Esophagus muscularis mucosa (tissue), 4 donors: Measurements from ENCODE around the gene GMDS. TPM values are rescaled to one million over a fixed set of nuclear protein-coding genes. Genes with fewer than 3 reads are reported as not detected.

Experiments
- DNase-seq: peaks from one replicate; pipeline ENCODE4 v3.0.0-alpha.2; 2017; ENCODE audit errors: extremely low spot score
- H3K27ac ChIP-seq, 4 donors: fragments of 200-600 bp; sonication (generic); replicated peaks in 1 of 4; 1 replicate in 3 of 4; 2 replicates in 1 of 4; pipeline ENCODE4 v1.5.1; 2016 to 2019; ENCODE audit warnings: mild to moderate bottlenecking in 1 of 4
- H3K27me3 ChIP-seq, 4 donors: fragments of 200-600 bp; sonication (generic); one replicate each; pipeline versions ENCODE4 v1.5.1 to v1.6.0; 2016 to 2019
- H3K36me3 ChIP-seq, 4 donors: fragments of 200-600 bp; sonication (generic); one replicate each; pipeline ENCODE4 v1.5.1; 2016 to 2019
- H3K4me1 ChIP-seq, 4 donors: fragments of 200-600 bp; sonication (generic); one replicate each; pipeline ENCODE4 v1.5.1; 2016 to 2019
- H3K4me3 ChIP-seq, 4 donors: fragments of 200-600 bp; sonication (generic); 1 replicate in 2 of 4; 2 replicates in 2 of 4; pipeline ENCODE4 v1.5.1; 2016 to 2019; ENCODE audit warnings: mild to moderate bottlenecking in 4 of 4, moderate library complexity in 1 of 4
- H3K9me3 ChIP-seq, 4 donors: fragments of 200-600 bp; sonication (generic); 1 replicate in 3 of 4; 2 replicates in 1 of 4; pipeline ENCODE4 v1.5.1; 2016 to 2019
- EP300 ChIP-seq: sonication (generic); formaldehyde crosslinking; IDR thresholded peaks from one replicate; pipeline ENCODE4 v1.6.1; 2017; ENCODE audit warnings: antibody characterized with exemption
- POLR2A ChIP-seq: fragments of 450-650 bp; IDR thresholded peaks from one replicate; pipeline ENCODE4 v1.6.1; 2017; ENCODE audit warnings: antibody characterized with exemption, moderate library complexity, mild to moderate bottlenecking, low read depth
- POLR2AphosphoS5 ChIP-seq, 2 donors: sonication (generic); formaldehyde crosslinking; IDR thresholded peaks; one replicate each; pipeline ENCODE4 v1.6.1; 2017; ENCODE audit warnings: antibody characterized with exemption in 2 of 2
- WGBS: methylation state at CpG from one replicate; pipeline ENCODE4 v1.1.5; 2018; 5-methylcytosine and 5-hydroxymethylcytosine counted together
- intact Hi-C: fragments of 100-400 bp; cut with DNase I; formaldehyde crosslinking; loops from one replicate; pipeline ENCODE4 v1.15.1; 2023
- total RNA-seq, 4 donors: library from RNA; depleted of rRNA; stranded (reverse); fragments of >200 nt; gene quantifications; one replicate each; pipeline versions ENCODE4 v1.1.0 to v1.2.1, GENCODE V29; 2016
- TF ChIP-seq, protein P1 (sequence below), 3 experiments: fragments of 200-600 bp in 2 of 3; fragments of 450-650 bp in 1 of 3; sonication (generic) in 2 of 3; IDR thresholded peaks; one replicate each; pipeline ENCODE4 v1.5.1; 2017 to 2019; ENCODE audit warnings: antibody characterized with exemption in 3 of 3, mild to moderate bottlenecking in 2 of 3, moderate library complexity in 1 of 3

GMDS gene
- total RNA-seq, 4 donors from 2014 or later = 3.6 to 14.1 (median 6.0) TPM

DNA sequence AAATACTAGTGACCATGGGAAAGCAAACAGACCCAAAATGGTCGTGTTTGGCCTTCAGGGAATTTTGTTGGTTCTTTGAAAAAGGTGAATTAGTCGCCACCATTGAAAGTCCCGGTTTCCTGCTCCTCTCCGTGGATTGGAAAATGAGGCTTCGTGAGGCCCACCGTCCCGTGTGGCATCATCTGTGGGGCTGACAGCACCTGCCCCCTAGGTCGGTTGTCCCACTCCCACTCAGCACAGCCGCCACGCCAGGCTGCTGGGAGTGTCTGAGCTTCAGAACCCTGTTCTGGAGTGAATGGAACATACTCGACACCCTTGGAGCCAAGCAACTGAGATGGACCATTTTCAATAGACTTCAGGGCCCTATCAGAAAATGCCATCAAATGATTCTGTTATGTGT, 668.7 kb downstream of the GMDS start:
- DNase-seq = peak; percentile 66
- peaks cover 0 to 31% (median 24%) of the 10 kb centered on the region in 4 donors for H3K4me1 ChIP-seq
- H3K27me3 ChIP-seq = no peaks in the 10 kb centered on the region
- no peaks in the 10 kb centered on the region for H3K36me3 ChIP-seq
- no peak overlapping the region for H3K4me3 ChIP-seq
- H3K9me3 ChIP-seq = peaks cover 0 to 4% (median under 1%) of the 10 kb centered on the region in 4 donors
- no peak overlapping the region for H3K27ac ChIP-seq
- 95% methylated on average over 11 of the region's 11 CpGs for WGBS
- intact Hi-C loops = no loop called here
- TF ChIP-seq EP300 = no peak
- TF ChIP-seq, protein P1, sequence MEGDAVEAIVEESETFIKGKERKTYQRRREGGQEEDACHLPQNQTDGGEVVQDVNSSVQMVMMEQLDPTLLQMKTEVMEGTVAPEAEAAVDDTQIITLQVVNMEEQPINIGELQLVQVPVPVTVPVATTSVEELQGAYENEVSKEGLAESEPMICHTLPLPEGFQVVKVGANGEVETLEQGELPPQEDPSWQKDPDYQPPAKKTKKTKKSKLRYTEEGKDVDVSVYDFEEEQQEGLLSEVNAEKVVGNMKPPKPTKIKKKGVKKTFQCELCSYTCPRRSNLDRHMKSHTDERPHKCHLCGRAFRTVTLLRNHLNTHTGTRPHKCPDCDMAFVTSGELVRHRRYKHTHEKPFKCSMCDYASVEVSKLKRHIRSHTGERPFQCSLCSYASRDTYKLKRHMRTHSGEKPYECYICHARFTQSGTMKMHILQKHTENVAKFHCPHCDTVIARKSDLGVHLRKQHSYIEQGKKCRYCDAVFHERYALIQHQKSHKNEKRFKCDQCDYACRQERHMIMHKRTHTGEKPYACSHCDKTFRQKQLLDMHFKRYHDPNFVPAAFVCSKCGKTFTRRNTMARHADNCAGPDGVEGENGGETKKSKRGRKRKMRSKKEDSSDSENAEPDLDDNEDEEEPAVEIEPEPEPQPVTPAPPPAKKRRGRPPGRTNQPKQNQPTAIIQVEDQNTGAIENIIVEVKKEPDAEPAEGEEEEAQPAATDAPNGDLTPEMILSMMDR (IDR thresholded peaks at IDR 0.05) = no peak
- no peak for TF ChIP-seq POLR2AphosphoS5 (IDR thresholded peaks at IDR 0.05)
- no peak for TF ChIP-seq POLR2A

DNA sequence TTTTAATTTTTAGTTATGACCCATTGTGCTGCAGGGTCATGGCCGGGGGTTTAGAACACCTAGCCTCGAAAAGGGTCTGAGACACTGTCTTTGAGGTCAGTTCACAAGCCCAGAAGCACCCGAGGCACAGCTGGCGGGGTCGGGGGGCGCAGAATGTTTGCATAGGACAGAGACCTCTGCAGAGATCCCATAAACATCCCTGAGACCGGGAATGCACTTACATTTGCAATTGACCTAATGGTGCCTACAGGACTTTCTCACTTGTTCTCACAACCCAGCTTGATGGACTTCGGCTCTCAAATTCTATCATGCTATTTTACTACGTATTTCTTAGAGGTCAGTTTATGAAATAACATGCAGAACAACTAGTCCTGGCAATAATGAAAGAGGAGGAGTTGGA, 669.2 kb downstream of the GMDS start:
- TF ChIP-seq POLR2A (no peak), EP300 (no peak), POLR2AphosphoS5 (IDR thresholded peaks at IDR 0.05) (no peak)
- TF ChIP-seq, protein P1 (IDR thresholded peaks at IDR 0.05) = no peak
- peak; percentile 60 for DNase-seq
- Histone ChIP-seq H3K27me3 (no peaks in the 10 kb centered on the region), H3K27ac (peak overlapping the region in 3 of 4 donors; percentile 56 to 71 (median 66)), H3K36me3 (no peaks in the 10 kb centered on the region), H3K9me3 (peaks cover 0 to 9% (median 5%) of the 10 kb centered on the region in 4 donors), H3K4me3 (peak overlapping the region in 1 of 4 donors; percentile 29), H3K4me1 (peaks cover 0 to 31% (median 24%) of the 10 kb centered on the region in 4 donors)
- intact Hi-C loops = no loop called here
- WGBS = 70% methylated on average over 9 of the region's 9 CpGs

DNA sequence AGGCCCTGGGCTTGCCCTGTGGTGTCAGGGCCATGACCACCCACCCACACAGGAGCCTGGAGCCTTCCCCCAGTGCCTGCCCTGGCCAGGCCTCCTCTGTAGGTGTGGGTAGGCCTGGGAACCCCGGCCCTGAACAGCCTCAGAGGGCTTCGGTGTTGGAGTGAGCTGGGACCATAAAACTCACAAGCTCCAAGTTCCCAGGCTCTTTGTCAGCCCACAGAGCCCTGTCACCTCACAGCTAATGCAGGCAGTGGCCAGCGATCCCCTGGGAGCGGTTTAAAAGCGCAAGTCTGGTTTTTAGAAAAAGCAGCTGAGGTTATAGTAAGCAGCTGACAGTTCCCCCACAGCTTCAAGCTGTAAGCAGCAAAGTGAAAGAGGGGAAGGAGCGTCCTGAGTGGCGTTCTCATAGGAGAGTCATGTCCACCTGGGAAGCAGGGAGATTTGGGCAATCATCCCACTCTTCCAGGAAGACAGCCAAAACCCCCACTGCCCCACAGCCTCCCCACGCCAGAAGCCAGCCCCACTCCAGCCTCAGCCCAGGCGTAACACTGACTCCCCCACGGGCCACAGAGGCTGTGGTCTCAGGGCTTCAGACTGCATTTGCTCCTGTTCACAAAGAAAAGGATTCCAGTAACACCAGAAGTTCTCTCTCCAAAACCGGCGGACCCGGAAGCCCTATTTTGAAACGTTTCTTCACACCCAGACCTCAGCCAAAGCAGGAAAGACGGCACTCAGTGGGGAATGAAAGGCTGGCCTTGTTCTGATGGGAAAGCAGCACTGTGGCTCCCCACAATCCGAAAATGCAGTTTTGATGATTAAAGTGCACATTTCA, 670.0 kb downstream of the GMDS start:
- intact Hi-C loops = no loop called here
- peaks cover 0 to 31% (median 24%) of the 10 kb centered on the region in 4 donors for H3K4me1 ChIP-seq
- DNase-seq = peak; percentile 89
- WGBS = 30% methylated on average over 14 of the region's 16 CpGs
- no peaks in the 10 kb centered on the region for H3K27me3 ChIP-seq
- TF ChIP-seq POLR2AphosphoS5 (IDR thresholded peaks at IDR 0.05) (no peak), EP300 (no peak), POLR2A (no peak)
- TF ChIP-seq, protein P1 (IDR thresholded peaks at IDR 0.05) = no peak
- H3K36me3 ChIP-seq = no peaks in the 10 kb centered on the region
- H3K4me3 ChIP-seq = peak overlapping the region; percentile 28 to 47 (median 30)
- peaks cover 0 to 17% (median 9%) of the 10 kb centered on the region in 4 donors for H3K9me3 ChIP-seq
- H3K27ac ChIP-seq = peak overlapping the region; percentile 32 to 71 (median 61)

DNA sequence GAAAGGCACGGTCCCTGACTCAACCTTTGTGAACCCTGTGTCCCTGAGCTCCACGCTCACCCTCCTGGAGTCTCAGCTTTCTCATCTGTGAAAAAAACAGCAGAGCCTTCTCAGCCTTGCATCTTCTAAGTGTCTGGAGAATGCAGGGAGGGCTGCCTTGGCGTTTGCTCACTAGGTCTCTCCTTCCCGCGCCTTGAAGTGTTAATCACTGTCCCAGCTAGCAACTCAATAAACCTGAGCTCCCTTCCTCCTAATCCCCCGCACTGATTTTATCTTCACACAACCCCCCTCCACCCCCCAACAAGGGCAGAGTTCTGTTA, 670.6 kb downstream of the GMDS start:
- no peak for TF ChIP-seq POLR2A
- no peak for TF ChIP-seq EP300
- TF ChIP-seq POLR2AphosphoS5 (IDR thresholded peaks at IDR 0.05) = no peak
- TF ChIP-seq, protein P1 (IDR thresholded peaks at IDR 0.05) = no peak
- H3K4me3 ChIP-seq = no peak overlapping the region
- H3K36me3 ChIP-seq = no peaks in the 10 kb centered on the region
- H3K4me1 ChIP-seq = peaks cover 0 to 31% (median 24%) of the 10 kb centered on the region in 4 donors
- H3K27me3 ChIP-seq = no peaks in the 10 kb centered on the region
- peaks cover 0 to 22% (median 10%) of the 10 kb centered on the region in 4 donors for H3K9me3 ChIP-seq
- peak overlapping the region; percentile 32 to 71 (median 61) for H3K27ac ChIP-seq
- no peak for DNase-seq
- 69% methylated on average over 6 of the region's 6 CpGs for WGBS
- intact Hi-C loops = no loop called here
